GM18511 (cell line): ENCODE results near the gene RAB3D.
"Not testable (repeated sequence)": the region's sequence is repeated elsewhere in the genome, so short reads cannot be mapped to it uniquely, and the experiment has no call there.

Experiments
- ATAC-seq: cut with Tn5 transposase; IDR thresholded peaks from one replicate; pipeline ENCODE4 v1.9.1; 2021; ENCODE audit warnings: mild to moderate bottlenecking, moderate library complexity; ENCODE audit not compliant: unreplicated experiment

Gene RAB3D

GRCh38 chr19:11340099-11340467, 626 bp upstream of the RAB3D start:
- not testable (repeated sequence) for ATAC-seq

GRCh38 chr19:11338569-11339253, 746 bp downstream of the RAB3D start:
- no peak for ATAC-seq

GRCh38 chr19:11338121-11338520, 1.3 kb downstream of the RAB3D start:
- no peak for ATAC-seq

- ATAC-seq: no peak
Measured at GRCh38 chr19:11337080-11337479, 2.4 kb downstream of the RAB3D start.

- ATAC-seq: no peak
Measured at GRCh38 chr19:11335449-11336146, 3.9 kb downstream of the RAB3D start.

- ATAC-seq: not testable (repeated sequence)
Measured at GRCh38 chr19:11333838-11334237, 5.6 kb downstream of the RAB3D start.

- ATAC-seq: no peak
Measured at GRCh38 chr19:11332822-11333221, 6.6 kb downstream of the RAB3D start.

GRCh38 chr19:11331502-11331901, 8.0 kb downstream of the RAB3D start:
- ATAC-seq: no peak

GRCh38 chr19:11330127-11330526, 9.3 kb downstream of the RAB3D start:
- ATAC-seq: no peak

- ATAC-seq: no peak
Measured at GRCh38 chr19:11325544-11325943, 13.9 kb downstream of the RAB3D start.

- ATAC-seq: no peak
Measured at GRCh38 chr19:11324748-11325389, 14.6 kb downstream of the RAB3D start.

- peak; percentile 57 for ATAC-seq
Measured at GRCh38 chr19:11324079-11324661, 15.3 kb downstream of the RAB3D start.

- ATAC-seq: no peak
Measured at GRCh38 chr19:11323601-11324078, 15.8 kb downstream of the RAB3D start.

GRCh38 chr19:11322269-11323024, 17.0 kb downstream of the RAB3D start:
- ATAC-seq: no peak

GRCh38 chr19:11321191-11322126, 18.0 kb downstream of the RAB3D start:
- no peak for ATAC-seq

GRCh38 chr19:11320278-11320995, 19.0 kb downstream of the RAB3D start:
- ATAC-seq: not testable (repeated sequence)

GRCh38 chr19:11306337-11306736, 33.1 kb downstream of the RAB3D start:
- ATAC-seq: no peak

GRCh38 chr19:11304936-11305335, 34.5 kb downstream of the RAB3D start:
- no peak for ATAC-seq

- no peak for ATAC-seq
Measured at GRCh38 chr19:11300811-11301120, 38.7 kb downstream of the RAB3D start.
